H1 (cell line): Measurements from ENCODE around the gene SHLD1. TPM values are rescaled to one million over a fixed set of nuclear protein-coding genes. Genes with fewer than 3 reads are reported as not detected.

ENCODE experiments used
- CTCF ChIA-PET: fragments of 300-600 bp; sonication (Branson Sonifier 250); formaldehyde crosslinking; loops from one replicate; lab custom pipeline; 2021; ENCODE audit not compliant: partially characterized antibody; lab: Charles Lee
- POLR2A ChIA-PET: fragments of 300-600 bp; sonication (Branson Sonifier 250); formaldehyde crosslinking; loops from one replicate; lab custom pipeline; 2021; ENCODE audit warnings: inconsistent platforms; ENCODE audit not compliant: partially characterized antibody; lab: Charles Lee
- DNase-seq, 2 experiments: peaks; one replicate each; pipeline versions ENCODE4 v3.0.0 to v3.0.0-alpha.2; 2010 to 2022; ENCODE audit warnings: low spot score in 2 of 2, low read depth in 1 of 2, mixed read lengths in 1 of 2
- FAIRE-seq: peaks from 2 replicates; lab custom pipeline; 2011; peaks lifted over from hg19 to GRCh38; lab: Jason Lieb, UNC
- H2AFZ ChIP-seq: 2 replicates; pipeline ENCODE4 v1.8.1; 2012; ENCODE audit warnings: low read length, inconsistent platforms
- H2AK5ac ChIP-seq: 2 replicates; pipeline ENCODE4 v1.6.1; 2013; ENCODE audit warnings: low read depth, low read length
- H2BK120ac ChIP-seq: replicated peaks from 2 replicates; pipeline ENCODE3; 2013; ENCODE audit warnings: low read depth, low read length, inconsistent platforms
- H2BK12ac ChIP-seq: 2 replicates; pipeline ENCODE4 v1.6.1; 2013; ENCODE audit warnings: low read depth, low read length
- H2BK15ac ChIP-seq: 2 replicates; pipeline ENCODE4 v1.6.1; 2013; ENCODE audit warnings: low read length
- H2BK20ac ChIP-seq: 2 replicates; pipeline ENCODE4 v1.6.1; 2013; ENCODE audit warnings: low read length
- H2BK5ac ChIP-seq: 2 replicates; pipeline ENCODE4 v1.6.1; 2013; ENCODE audit warnings: low read depth, low read length
- H3K14ac ChIP-seq: 2 replicates; pipeline ENCODE4 v1.6.1; 2013; ENCODE audit warnings: inconsistent platforms; ENCODE audit not compliant: insufficient read length
- H3K18ac ChIP-seq: 2 replicates; pipeline ENCODE4 v1.6.1; 2013; ENCODE audit warnings: low read length; ENCODE audit errors: extremely low read depth
- H3K23ac ChIP-seq: 2 replicates; pipeline ENCODE4 v1.6.1; 2013; ENCODE audit warnings: inconsistent platforms; ENCODE audit not compliant: insufficient read length
- H3K23me2 ChIP-seq: 2 replicates; pipeline ENCODE4 v1.6.1; 2013; ENCODE audit warnings: low read depth, low read length
- H3K27ac ChIP-seq: 2 replicates; pipeline ENCODE4 v1.6.1; 2011; ENCODE audit warnings: low read depth, low read length, inconsistent platforms
- H3K27me3 ChIP-seq, 4 experiments: replicated peaks in 1 of 4; 1 replicate in 1 of 4; 2 replicates in 3 of 4; pipeline versions ENCODE4 v1.6.1 to v1.8.1; 2011 to 2013; ENCODE audit warnings: low read length in 3 of 4, mild to moderate bottlenecking in 3 of 4, inconsistent platforms in 2 of 4, mixed read lengths in 2 of 4, moderate library complexity in 1 of 4; ENCODE audit not compliant: control insufficient read depth in 3 of 4, insufficient read depth in 3 of 4; ENCODE audit errors: extremely low read depth in 1 of 4
- H3K36me3 ChIP-seq, 4 experiments: 2 replicates each; pipeline versions ENCODE4 v1.6.1 to v1.8.1; 2011 to 2013; ENCODE audit warnings: mild to moderate bottlenecking in 4 of 4, low read length in 3 of 4, moderate library complexity in 2 of 4, control low read depth in 1 of 4, inconsistent platforms in 1 of 4; ENCODE audit not compliant: insufficient read depth in 4 of 4, control insufficient read depth in 2 of 4
- H3K4ac ChIP-seq: replicated peaks from 2 replicates; pipeline ENCODE3; 2013; ENCODE audit warnings: low read length, low read depth, mixed read lengths, inconsistent platforms; ENCODE audit not compliant: insufficient read length
- H3K4me1 ChIP-seq, 4 experiments: replicated peaks in 1 of 4; 1 replicate in 1 of 4; 2 replicates in 3 of 4; pipeline versions ENCODE4 v1.6.1 to v1.8.1; 2011 to 2013; ENCODE audit warnings: low read length in 3 of 4, inconsistent platforms in 2 of 4, mixed read lengths in 1 of 4; ENCODE audit not compliant: insufficient read depth in 4 of 4, control insufficient read depth in 3 of 4
- H3K4me2 ChIP-seq, 2 experiments: 2 replicates each; pipeline versions ENCODE4 v1.6.1 to v1.8.1; 2011 to 2013; ENCODE audit warnings: low read depth in 2 of 2, low read length in 2 of 2, control low read depth in 1 of 2, inconsistent platforms in 1 of 2, mild to moderate bottlenecking in 1 of 2; ENCODE audit not compliant: insufficient read depth in 1 of 2
- H3K4me3 ChIP-seq, 4 experiments: fragments of 200-600, 300-600 bp in 1 of 4; sonication (generic), shearing (Covaris generic), sonication (Bioruptor Twin) in 1 of 4; 2 replicates each; pipeline versions ENCODE4 v1.5.1 to v1.8.1; 2011 to 2016; ENCODE audit warnings: low read length in 4 of 4, low read depth in 3 of 4, control low read depth in 2 of 4, inconsistent platforms in 2 of 4, mild to moderate bottlenecking in 2 of 4, mixed read lengths in 1 of 4, moderate library complexity in 1 of 4; ENCODE audit not compliant: insufficient read depth in 2 of 4; ENCODE audit errors: extremely low read depth in 1 of 4
- H3K56ac ChIP-seq: replicated peaks from 2 replicates; pipeline ENCODE3; 2013; ENCODE audit warnings: low read depth, mild to moderate bottlenecking, mixed read lengths, low read length, inconsistent platforms; ENCODE audit not compliant: insufficient read length
- H3K79me1 ChIP-seq: 2 replicates; pipeline ENCODE4 v1.6.1; 2013; ENCODE audit warnings: low read depth, low read length, control low read depth
- H3K79me2 ChIP-seq, 2 experiments: 2 replicates each; pipeline versions ENCODE4 v1.6.1 to v1.8.1; 2012 to 2013; ENCODE audit warnings: low read length in 2 of 2, mild to moderate bottlenecking in 2 of 2, inconsistent platforms in 1 of 2; ENCODE audit not compliant: insufficient read depth in 2 of 2, control insufficient read depth in 1 of 2
- H3K9ac ChIP-seq, 4 experiments: replicated peaks in 1 of 4; 1 replicate in 1 of 4; 2 replicates in 3 of 4; pipeline versions ENCODE4 v1.6.1 to v1.8.1; 2011 to 2013; ENCODE audit warnings: low read depth in 3 of 4, low read length in 3 of 4, control low read depth in 2 of 4, mild to moderate bottlenecking in 2 of 4, moderate library complexity in 2 of 4, inconsistent platforms in 1 of 4; ENCODE audit errors: extremely low read depth in 1 of 4
- H3K9me3 ChIP-seq, 2 experiments: 2 replicates each; pipeline versions ENCODE4 v1.6.1 to v1.8.1; 2012 to 2013; ENCODE audit warnings: mild to moderate bottlenecking in 2 of 2, moderate library complexity in 2 of 2, control low read depth in 1 of 2, inconsistent platforms in 1 of 2, low read depth in 1 of 2, low read length in 1 of 2, mixed read lengths in 1 of 2; ENCODE audit not compliant: insufficient read depth in 2 of 2
- H4K20me1 ChIP-seq, 2 experiments: replicated peaks in 1 of 2; 2 replicates each; pipeline versions ENCODE3 to v1.8.1; 2011 to 2013; ENCODE audit warnings: inconsistent platforms in 2 of 2, low read length in 2 of 2, mild to moderate bottlenecking in 1 of 2; ENCODE audit not compliant: insufficient read depth in 2 of 2, control insufficient read depth in 1 of 2
- H4K5ac ChIP-seq: 2 replicates; pipeline ENCODE4 v1.6.1; 2013; ENCODE audit warnings: low read length, low read depth, mixed read lengths, inconsistent platforms; ENCODE audit not compliant: insufficient read length
- H4K8ac ChIP-seq: 2 replicates; pipeline ENCODE4 v1.8.0; 2013; ENCODE audit warnings: mild to moderate bottlenecking, moderate library complexity, low read length, inconsistent platforms; ENCODE audit not compliant: insufficient read depth; ENCODE audit errors: extremely low read depth
- H4K91ac ChIP-seq: replicated peaks from 2 replicates; pipeline ENCODE3; 2013; ENCODE audit warnings: low read length, mixed read lengths, inconsistent platforms; ENCODE audit not compliant: insufficient read length
- BACH1 ChIP-seq: IDR thresholded peaks from 2 replicates; pipeline ENCODE4 v1.6.1; 2012; ENCODE audit warnings: low read length, improper control_type of control experiment
- CHD2 ChIP-seq: IDR thresholded peaks from 2 replicates; pipeline ENCODE4 v1.6.1; 2012; ENCODE audit warnings: low read length, improper control_type of control experiment
- EGR1 ChIP-seq: IDR thresholded peaks from 2 replicates; pipeline ENCODE4 v1.6.1; 2011; ENCODE audit warnings: low read depth, low read length, borderline replicate concordance
- EP300 ChIP-seq, 2 experiments: IDR thresholded peaks; 1 replicate in 1 of 2; 2 replicates in 1 of 2; pipeline ENCODE4 v1.6.1; 2011 to 2012; ENCODE audit warnings: low read depth in 2 of 2, low read length in 2 of 2, mild to moderate bottlenecking in 2 of 2, borderline replicate concordance in 1 of 2, inconsistent platforms in 1 of 2, moderate library complexity in 1 of 2
- RXRA ChIP-seq: IDR thresholded peaks from 2 replicates; pipeline ENCODE4 v1.6.1; 2011; ENCODE audit warnings: low read depth, mild to moderate bottlenecking, low read length, moderate library complexity; ENCODE audit not compliant: insufficient read depth
- TEAD4 ChIP-seq: IDR thresholded peaks from 2 replicates; pipeline ENCODE4 v1.6.1; 2012; ENCODE audit warnings: low read depth, low read length, inconsistent platforms, mixed read lengths
- ZNF274 ChIP-seq: IDR thresholded peaks from 2 replicates; pipeline ENCODE4 v1.7.0; 2012; ENCODE audit warnings: low read length, borderline replicate concordance; ENCODE audit errors: extremely low read depth
- WGBS, 2 experiments: shearing (Covaris generic) in 1 of 2; methylation state at CpG; one replicate each; pipeline versions ENCODE4 v1.1.6 to v1.1.7; 2013 to 2015; ENCODE audit warnings: low lambda C conversion rate in 2 of 2, mixed read lengths in 2 of 2, inconsistent platforms in 1 of 2, low coverage in 1 of 2, missing lambda C conversion rate in 1 of 2; ENCODE audit not compliant: insufficient replicate concordance in 2 of 2, insufficient coverage in 1 of 2, insufficient read length in 1 of 2; ENCODE audit errors: extremely low coverage in 1 of 2, missing lambda C conversion rate in 1 of 2; 5-methylcytosine and 5-hydroxymethylcytosine counted together
- polyA plus RNA-seq, 7 experiments: library from polyadenylated mRNA; depleted of rRNA in 3 of 7; stranded (reverse) in 5 of 7; unstranded in 2 of 7; fragments of >200 nt in 5 of 7; fragments of 200-250 nt in 2 of 7; gene quantifications; 1 replicate in 5 of 7; 2 replicates in 1 of 7; 4 replicates in 1 of 7; pipeline versions ENCODE4 v1.2.1 to v1.2.3, GENCODE V29; 2011 to 2013; ENCODE audit warnings: missing spikeins in 2 of 7, mixed read lengths in 2 of 7
- total RNA-seq: library from RNA; stranded (reverse); fragmentation: NEBNext Ultra II Directional; extraction: Animal tissue kit (Norgen Biotek cat#: 25700); gene quantifications from 2 replicates; pipeline ENCODE4 v1.2.1, GENCODE V29; 2021

SHLD1 gene
- total and polyA plus RNA-seq, 2 of the 8 experiments (the other 6 are each of a cell fraction or from before 2014, with no cell fraction given) = 4.2 to 6.5 TPM

GRCh38 chr20:5706797-5707196 is 43.4 kb upstream of the SHLD1 start:
- Histone ChIP-seq H4K20me1 (no peaks in the 10 kb centered on the region), H4K5ac (no peak overlapping the region), H3K14ac (no peak overlapping the region), H4K8ac (no peak overlapping the region), H3K27ac (no peak overlapping the region), H3K9me3 (no peaks in the 10 kb centered on the region; a peak in 1 of 4 replicates), H3K79me2 (no peaks in the 10 kb centered on the region), H3K27me3 (no peaks in the 10 kb centered on the region), H2BK15ac (no peak overlapping the region), H2BK5ac (no peak overlapping the region), H3K4me1 (0 out of 7 replicates have a peak, but pooled peaks cover 0 to 2% (median 0%) of the 10 kb centered on the region in 4 experiments), H3K4ac (no peak overlapping the region), H2BK120ac (no peak overlapping the region), H3K4me2 (no peak overlapping the region), H3K79me1 (no peaks in the 10 kb centered on the region), H3K23ac (no peak overlapping the region), H3K56ac (no peak overlapping the region), H3K36me3 (no peaks in the 10 kb centered on the region), H4K91ac (no peak overlapping the region), H3K18ac (no peak overlapping the region), H3K9ac (no peak overlapping the region), H3K23me2 (no peaks in the 10 kb centered on the region), H3K4me3 (no peak overlapping the region), H2AK5ac (no peak overlapping the region), H2BK20ac (no peak overlapping the region), H2AFZ (no peak overlapping the region), H2BK12ac (no peak overlapping the region)
- FAIRE-seq = no peak
- no peak for DNase-seq
- TF ChIP-seq EGR1 = no peak
- no peak for TF ChIP-seq ZNF274
- no peak for TF ChIP-seq BACH1
- no peak for TF ChIP-seq EP300 (IDR thresholded peaks at IDR 0.05; ENCODE audit: borderline replicate concordance in 1 of 2, low read depth in 2 of 2, low read length in 2 of 2)
- TF ChIP-seq CHD2 = no peak
- TF ChIP-seq TEAD4 = no peak
- TF ChIP-seq RXRA = no peak
- 94% methylated on average over 9 of the region's 9 CpGs; no CpG with 5 or more reads in 1 of the 2 experiments for WGBS, 2 experiments
- ChIA-PET CTCF (no interaction called here), POLR2A (no interaction called here)
